Neural progenitor cell (in vitro differentiated cells): ENCODE data around the gene ZNF497. TPM values are rescaled to one million over a fixed set of nuclear protein-coding genes. Genes with fewer than 3 reads are reported as not detected.

Experiments used
- DNase-seq: peaks from one replicate; pipeline ENCODE4 v3.0.0-alpha.2; 2016; ENCODE audit warnings: low spot score
- H2AFZ ChIP-seq: fragments of 200-600 bp; sonication (generic); replicated peaks from 2 replicates; pipeline ENCODE4 v1.6.1; 2016; ENCODE audit warnings: antibody characterized with exemption
- H3F3A ChIP-seq: fragments of 200-600 bp; sonication (generic); 2 replicates; pipeline ENCODE4 v1.6.1; 2016; ENCODE audit warnings: antibody characterized with exemption, low read depth
- H3K27ac ChIP-seq: fragments of 200-600 bp; sonication (generic); 2 replicates; pipeline ENCODE4 v1.5.1; 2016; ENCODE audit warnings: mild to moderate bottlenecking
- H3K27me3 ChIP-seq: fragments of 200-600 bp; sonication (generic); 2 replicates; pipeline ENCODE4 v1.6.1; 2016; ENCODE audit warnings: mild to moderate bottlenecking, moderate library complexity
- H3K36me3 ChIP-seq: fragments of 200-600 bp; sonication (generic); 2 replicates; pipeline ENCODE4 v1.5.1; 2016
- H3K4me1 ChIP-seq: fragments of 200-600 bp; sonication (generic); 2 replicates; pipeline ENCODE4 v1.6.1; 2016; ENCODE audit warnings: mixed run types
- H3K4me2 ChIP-seq: fragments of 200-600 bp; sonication (generic); 2 replicates; pipeline ENCODE4 v1.6.1; 2016
- H3K4me3 ChIP-seq: fragments of 200-600 bp; sonication (generic); 2 replicates; pipeline ENCODE4 v1.5.1; 2016
- H3K79me2 ChIP-seq: fragments of 200-600 bp; sonication (generic); 2 replicates; pipeline ENCODE4 v1.6.1; 2016; ENCODE audit warnings: low read depth
- H3K9ac ChIP-seq: fragments of 200-600 bp; sonication (generic); 2 replicates; pipeline ENCODE4 v1.6.1; 2016
- H3K9me3 ChIP-seq: fragments of 200-600 bp; sonication (generic); 2 replicates; pipeline ENCODE4 v1.5.1; 2016; ENCODE audit warnings: low read depth
- H4K20me1 ChIP-seq: fragments of 200-600 bp; sonication (generic); 2 replicates; pipeline ENCODE4 v1.6.1; 2016; ENCODE audit warnings: low read depth
- H3K27ac Mint-ChIP-seq: 3 replicates; pipeline ENCODE4 v1.8.0; 2021; ENCODE audit warnings: mixed read lengths
- H3K27me3 Mint-ChIP-seq: 2 replicates; pipeline ENCODE4 v1.8.0; 2022; ENCODE audit warnings: low read depth, mild to moderate bottlenecking, inconsistent platforms, moderate library complexity, mixed read lengths; ENCODE audit not compliant: insufficient read depth
- H3K36me3 Mint-ChIP-seq: 3 replicates; pipeline ENCODE4 v1.8.0; 2021; ENCODE audit warnings: mixed read lengths
- H3K4me1 Mint-ChIP-seq: 3 replicates; pipeline ENCODE4 v1.8.0; 2021; ENCODE audit warnings: mixed read lengths
- H3K4me3 Mint-ChIP-seq: 3 replicates; pipeline ENCODE4 v1.8.0; 2021; ENCODE audit warnings: mild to moderate bottlenecking, moderate library complexity, mixed read lengths
- H3K9me3 Mint-ChIP-seq: 3 replicates; pipeline ENCODE4 v1.8.0; 2020; ENCODE audit warnings: mixed read lengths
- CTCF ChIP-seq: fragments of 200-600 bp; sonication (generic); IDR thresholded peaks from 2 replicates; pipeline ENCODE4 v1.5.1; 2017; ENCODE audit warnings: antibody characterized with exemption, mild to moderate bottlenecking
- EZH2 ChIP-seq: fragments of 200-600 bp; sonication (generic); IDR thresholded peaks from 2 replicates; pipeline ENCODE4 v1.6.1; 2017; ENCODE audit warnings: antibody characterized with exemption, mild to moderate bottlenecking, moderate library complexity
- EZH2phosphoT487 ChIP-seq: fragments of 200-600 bp; sonication (generic); IDR thresholded peaks from 2 replicates; pipeline ENCODE4 v1.6.1; 2017; ENCODE audit warnings: antibody characterized with exemption
- total RNA-seq: library from RNA; depleted of rRNA; stranded (reverse); fragments of >200 nt; gene quantifications from 2 replicates; pipeline ENCODE4 v1.2.3, GENCODE V29; 2015; ENCODE audit warnings: low replicate concordance

ZNF497 gene
- total RNA-seq, 1 donor from 2014 or later: 3.7 TPM

GRCh38 chr19:58372311-58373133, 10.0 kb upstream of the ZNF497 start:
- Histone ChIP-seq H3K9ac (no peak overlapping the region), H3F3A (peaks cover 3% of the 10 kb centered on the region), H3K4me2 (no peak overlapping the region), H3K27me3 (no peaks in the 10 kb centered on the region), H3K4me1 (no peaks in the 10 kb centered on the region), H2AFZ (no peak overlapping the region), H3K79me2 (no peaks in the 10 kb centered on the region), H3K9me3 (no peaks in the 10 kb centered on the region), H4K20me1 (no peaks in the 10 kb centered on the region), H3K36me3 (no peaks in the 10 kb centered on the region), H3K4me3 (no peak overlapping the region), H3K27ac (no peak overlapping the region)
- no peak for DNase-seq
- Mint-ChIP-seq H3K27me3 (peaks cover 4% of the 10 kb centered on the region), H3K36me3 (peaks cover 5% of the 10 kb centered on the region), H3K4me3 (no peak overlapping the region), H3K4me1 (no peaks in the 10 kb centered on the region), H3K9me3 (no peaks in the 10 kb centered on the region), H3K27ac (no peak overlapping the region)
- no peak for TF ChIP-seq EZH2phosphoT487
- no peak for TF ChIP-seq CTCF
- TF ChIP-seq EZH2: no peak

GRCh38 chr19:58368561-58369360, 6.2 kb upstream of the ZNF497 start:
- H3F3A ChIP-seq: peaks cover 3% of the 10 kb centered on the region
- no peaks in the 10 kb centered on the region for H3K27me3 ChIP-seq
- no peak overlapping the region for H3K4me3 ChIP-seq
- H3K9me3 ChIP-seq: no peaks in the 10 kb centered on the region
- Mint-ChIP-seq H3K4me1 (peaks cover 3% of the 10 kb centered on the region), H3K4me3 (no peak overlapping the region), H3K9me3 (no peaks in the 10 kb centered on the region), H3K27ac (no peak overlapping the region), H3K27me3 (peaks cover 4% of the 10 kb centered on the region), H3K36me3 (peaks cover 10% of the 10 kb centered on the region)
- DNase-seq: no peak
- no peak overlapping the region for H2AFZ ChIP-seq
- no peaks in the 10 kb centered on the region for H4K20me1 ChIP-seq
- H3K27ac ChIP-seq: no peak overlapping the region
- no peaks in the 10 kb centered on the region for H3K4me1 ChIP-seq
- no peak overlapping the region for H3K9ac ChIP-seq
- no peaks in the 10 kb centered on the region for H3K79me2 ChIP-seq
- H3K4me2 ChIP-seq: no peak overlapping the region
- TF ChIP-seq EZH2phosphoT487 (no peak), CTCF (no peak), EZH2 (no peak)
- H3K36me3 ChIP-seq: no peaks in the 10 kb centered on the region

- Mint-ChIP-seq H3K27ac (no peak overlapping the region), H3K9me3 (no peaks in the 10 kb centered on the region), H3K27me3 (peaks cover 4% of the 10 kb centered on the region), H3K4me3 (no peak overlapping the region), H3K4me1 (peaks cover 3% of the 10 kb centered on the region), H3K36me3 (peaks cover 10% of the 10 kb centered on the region)
- Histone ChIP-seq H3K4me3 (no peak overlapping the region), H2AFZ (no peak overlapping the region), H3K4me1 (no peaks in the 10 kb centered on the region), H3K9ac (no peak overlapping the region), H4K20me1 (no peaks in the 10 kb centered on the region), H3K27ac (no peak overlapping the region), H3K36me3 (no peaks in the 10 kb centered on the region), H3F3A (peaks cover 3% of the 10 kb centered on the region), H3K9me3 (no peaks in the 10 kb centered on the region), H3K27me3 (no peaks in the 10 kb centered on the region), H3K79me2 (no peaks in the 10 kb centered on the region), H3K4me2 (no peak overlapping the region)
- TF ChIP-seq CTCF (no peak), EZH2 (no peak), EZH2phosphoT487 (no peak)
- DNase-seq: no peak
Observed at GRCh38 chr19:58367698-58368454, 5.3 kb upstream of the ZNF497 start.
